Adipocyte (in vitro differentiated cells): ENCODE measurements around the gene WDR74.
A peak's percentile ranks its signal among the peaks of the same experiment; 100 is the strongest.

Source experiments
- DNase-seq: peaks from one replicate; pipeline ENCODE4 v3.0.0-alpha.2; 2015; ENCODE audit warnings: low read depth
- H3K27me3 ChIP-seq: replicated peaks from 2 replicates; pipeline ENCODE4 v1.7.0; 2013; ENCODE audit warnings: mild to moderate bottlenecking, low read length, moderate library complexity; ENCODE audit not compliant: control insufficient read depth, insufficient read depth
- H3K36me3 ChIP-seq: 2 replicates; pipeline ENCODE4 v1.7.0; 2013; ENCODE audit warnings: low read length, mild to moderate bottlenecking, moderate library complexity; ENCODE audit not compliant: control insufficient read depth, insufficient read depth, severe bottlenecking
- H3K4me1 ChIP-seq: 2 replicates; pipeline ENCODE4 v1.7.0; 2013; ENCODE audit warnings: mild to moderate bottlenecking, low read length, moderate library complexity; ENCODE audit not compliant: control insufficient read depth, insufficient read depth
- H3K4me3 ChIP-seq: 2 replicates; pipeline ENCODE4 v1.7.0; 2013; ENCODE audit warnings: mild to moderate bottlenecking, low read length, moderate library complexity
- H3K9ac ChIP-seq: 2 replicates; pipeline ENCODE4 v1.7.0; 2013; ENCODE audit warnings: mild to moderate bottlenecking, low read length, moderate library complexity
- H3K9me3 ChIP-seq: 2 replicates; pipeline ENCODE4 v1.7.0; 2013; ENCODE audit warnings: mild to moderate bottlenecking, low read length, moderate library complexity; ENCODE audit not compliant: control insufficient read depth

The WDR74 gene

DNA sequence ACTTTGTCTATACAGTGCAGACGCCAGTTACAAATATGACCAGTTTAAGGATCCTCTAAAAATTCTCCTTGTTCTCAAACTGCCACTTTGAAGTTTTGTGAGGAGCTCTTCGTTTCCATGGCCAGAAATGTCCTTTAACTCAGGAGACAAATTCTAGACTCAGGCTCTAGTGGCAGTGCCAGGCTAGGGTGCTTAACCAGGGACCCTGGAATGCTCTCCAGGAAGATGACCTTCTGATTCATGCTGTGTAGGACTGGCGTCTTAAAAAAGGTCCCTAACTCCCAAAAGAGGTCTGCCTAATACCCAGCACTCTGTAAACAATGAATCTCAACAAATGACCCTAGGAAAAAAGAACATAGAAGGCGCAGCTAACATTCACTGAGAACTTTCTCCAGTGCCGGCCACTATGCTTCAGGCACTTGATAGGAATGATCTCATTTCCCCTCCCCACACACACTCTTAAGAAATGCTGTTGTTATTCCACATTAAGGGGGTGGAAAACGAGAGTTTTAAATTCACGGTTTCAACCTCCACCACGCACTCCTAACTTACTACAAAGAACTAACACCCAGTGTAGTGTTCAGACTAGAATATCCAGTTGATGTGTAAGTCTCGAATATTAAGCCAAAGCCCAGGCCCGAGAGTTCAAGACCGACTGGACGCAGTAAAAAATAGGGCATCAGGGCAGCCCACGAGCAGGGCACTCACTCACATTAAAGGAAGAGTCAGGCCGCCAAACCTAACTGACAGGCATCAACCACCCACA is 34.9 kb downstream of the WDR74 start:
- H3K27me3 ChIP-seq, result no peaks in the 10 kb centered on the region
- peak overlapping the region; percentile 97 for H3K9ac ChIP-seq
- peak; percentile 66 for DNase-seq
- H3K9me3 ChIP-seq, result no peaks in the 10 kb centered on the region
- H3K36me3 ChIP-seq, result peaks cover 39% of the 10 kb centered on the region
- peaks cover 25% of the 10 kb centered on the region for H3K4me1 ChIP-seq
- H3K4me3 ChIP-seq, result peak overlapping the region; percentile 97

GRCh38 chr11:62801071-62801470 is 38.3 kb downstream of the WDR74 start:
- no peak overlapping the region for H3K4me3 ChIP-seq
- H3K36me3 ChIP-seq, result peaks cover 72% of the 10 kb centered on the region
- H3K9ac ChIP-seq, result peak overlapping the region; percentile 13
- peaks cover 16% of the 10 kb centered on the region for H3K4me1 ChIP-seq
- no peak for DNase-seq
- H3K9me3 ChIP-seq, result no peaks in the 10 kb centered on the region
- H3K27me3 ChIP-seq, result no peaks in the 10 kb centered on the region

DNA sequence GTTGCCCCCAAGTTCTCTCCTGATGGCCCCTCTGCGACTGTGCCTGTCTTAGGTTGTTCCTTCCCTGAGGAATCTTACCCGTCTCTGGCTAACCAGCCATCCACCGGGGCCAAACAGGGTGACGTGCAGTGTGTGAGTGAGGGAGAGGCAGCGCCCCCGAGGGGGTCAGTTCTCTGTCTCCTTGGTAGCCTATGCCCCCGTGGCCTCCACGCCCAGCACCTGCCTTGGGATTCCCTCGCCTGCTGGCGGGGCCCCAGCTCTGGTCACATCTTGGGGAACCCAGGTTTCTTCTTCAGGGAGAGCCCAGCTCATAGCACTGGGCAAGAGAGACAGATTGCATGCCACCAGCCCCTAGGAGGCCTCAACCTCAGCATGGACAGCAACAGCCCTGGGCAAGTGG is 39.9 kb downstream of the WDR74 start:
- H3K9me3 ChIP-seq, result no peaks in the 10 kb centered on the region
- no peak overlapping the region for H3K4me3 ChIP-seq
- H3K36me3 ChIP-seq, result peaks cover 88% of the 10 kb centered on the region
- peaks cover 10% of the 10 kb centered on the region for H3K4me1 ChIP-seq
- no peaks in the 10 kb centered on the region for H3K27me3 ChIP-seq
- no peak overlapping the region for H3K9ac ChIP-seq
- no peak for DNase-seq

DNA sequence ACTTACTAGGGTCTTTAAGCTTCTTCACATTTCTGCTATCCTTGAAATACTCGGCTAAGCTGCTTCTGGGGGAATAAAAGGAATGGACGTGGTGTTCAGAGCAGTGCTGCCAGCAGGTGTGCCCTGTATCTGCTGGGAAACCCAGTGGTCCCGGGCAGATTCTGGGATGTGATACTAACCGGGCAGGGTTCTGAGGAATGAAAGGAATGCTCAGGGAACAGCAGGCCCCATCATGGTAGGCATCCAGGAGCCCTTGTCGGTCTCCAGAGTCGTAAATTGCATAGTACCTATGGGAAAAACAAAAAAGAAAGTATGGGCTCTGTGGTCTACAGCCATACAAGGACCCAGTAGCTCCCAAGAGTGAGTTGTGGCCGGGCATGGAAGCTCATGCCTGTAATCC is 43.1 kb downstream of the WDR74 start:
- peaks cover 89% of the 10 kb centered on the region for H3K36me3 ChIP-seq
- DNase-seq, result no peak
- H3K9me3 ChIP-seq, result no peaks in the 10 kb centered on the region
- H3K27me3 ChIP-seq, result no peaks in the 10 kb centered on the region
- no peak overlapping the region for H3K4me3 ChIP-seq
- H3K9ac ChIP-seq, result no peak overlapping the region
- peaks cover 6% of the 10 kb centered on the region for H3K4me1 ChIP-seq

DNA sequence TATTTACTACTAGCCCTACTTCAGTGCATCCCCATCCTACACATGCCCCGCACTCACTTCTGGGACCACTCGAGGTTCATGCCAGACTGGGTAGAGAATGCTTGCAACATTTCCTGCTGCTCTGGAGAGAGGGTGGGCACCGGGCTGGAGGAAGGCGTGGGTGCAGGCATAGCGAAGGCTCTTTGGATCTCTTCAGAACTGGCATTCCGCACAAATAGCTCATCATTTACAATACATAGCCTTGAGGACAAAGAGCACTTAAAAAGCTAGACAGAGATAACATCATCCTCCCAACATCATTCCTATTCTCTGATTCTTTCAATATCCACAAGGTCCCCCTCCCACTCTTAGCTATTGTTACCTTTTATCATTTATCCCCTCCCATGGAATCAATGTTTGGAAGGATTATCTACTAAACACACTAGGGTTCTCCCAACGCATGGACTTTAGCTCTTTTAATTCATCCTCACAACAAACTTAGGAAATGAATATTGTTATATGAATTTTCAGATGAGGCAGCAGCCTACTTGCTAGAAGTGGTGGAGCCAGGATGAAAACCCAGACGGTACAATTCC is 45.1 kb downstream of the WDR74 start:
- H3K9ac ChIP-seq, result no peak overlapping the region
- H3K4me3 ChIP-seq, result no peak overlapping the region
- DNase-seq, result no peak
- peaks cover 17% of the 10 kb centered on the region for H3K4me1 ChIP-seq
- H3K36me3 ChIP-seq, result peaks cover 83% of the 10 kb centered on the region
- no peaks in the 10 kb centered on the region for H3K27me3 ChIP-seq
- H3K9me3 ChIP-seq, result no peaks in the 10 kb centered on the region

DNA sequence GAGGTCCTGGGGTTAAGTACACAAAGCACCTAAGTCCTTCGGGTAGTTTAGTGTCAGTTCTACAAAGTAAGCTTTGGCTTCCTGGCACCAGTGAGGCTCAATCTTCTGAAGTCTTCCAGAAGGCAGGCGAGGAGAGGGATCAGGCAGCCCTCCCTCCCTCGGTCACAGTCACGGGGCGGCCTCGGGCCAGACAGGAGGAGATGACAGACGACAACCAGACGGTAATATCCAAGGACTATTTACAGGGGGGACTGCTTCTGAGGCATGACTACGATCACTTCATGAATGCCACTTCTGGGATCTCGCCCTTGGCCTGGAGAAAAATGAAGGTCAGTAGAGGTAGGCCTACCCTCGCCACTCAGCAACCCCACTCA is 47.2 kb downstream of the WDR74 start:
- no peak for DNase-seq
- Histone ChIP-seq H3K27me3 (no peaks in the 10 kb centered on the region), H3K9me3 (no peaks in the 10 kb centered on the region), H3K4me3 (peak overlapping the region; percentile 88), H3K4me1 (peaks cover 23% of the 10 kb centered on the region), H3K36me3 (peaks cover 66% of the 10 kb centered on the region), H3K9ac (peak overlapping the region; percentile 93)

- H3K4me1 ChIP-seq, result peaks cover 23% of the 10 kb centered on the region
- no peaks in the 10 kb centered on the region for H3K27me3 ChIP-seq
- H3K4me3 ChIP-seq, result peak within 1 kb of the TSS; percentile 88
- peaks cover 61% of the 10 kb centered on the region for H3K36me3 ChIP-seq
- H3K9ac ChIP-seq, result peak within 1 kb of the TSS; percentile 93
- DNase-seq, result peak; percentile 96
- H3K9me3 ChIP-seq, result no peaks in the 10 kb centered on the region
Measured at GRCh38 chr11:62791501-62792201, 47.7 kb downstream of the WDR74 start, which contains the start of gene TMEM223. TMEM223 (minus strand) TSS chr11:62792006; CDS start chr11:62791994, 12 bp downstream.

DNA sequence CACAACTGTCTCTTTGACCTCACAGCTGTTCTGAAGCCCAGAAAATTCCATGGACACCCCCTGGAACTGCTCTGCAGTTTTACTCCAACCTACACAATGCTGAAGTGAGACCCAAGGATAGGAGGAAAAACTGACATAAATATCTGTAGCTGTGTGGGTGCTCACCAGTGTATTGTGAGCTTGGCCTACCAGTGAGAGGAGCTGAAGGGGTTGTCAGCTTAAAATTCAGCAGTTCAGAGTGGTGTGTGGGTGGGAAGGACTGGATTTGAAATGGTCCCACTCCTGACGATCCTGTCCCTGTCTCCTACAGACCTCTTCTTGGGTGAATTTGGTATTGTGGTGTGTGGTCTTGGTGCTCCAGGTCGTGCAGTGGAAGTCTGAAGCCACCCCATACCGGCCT is 49.8 kb downstream of the WDR74 start:
- Histone ChIP-seq H3K9me3 (no peaks in the 10 kb centered on the region), H3K36me3 (peaks cover 44% of the 10 kb centered on the region), H3K4me3 (no peak overlapping the region)

DNA sequence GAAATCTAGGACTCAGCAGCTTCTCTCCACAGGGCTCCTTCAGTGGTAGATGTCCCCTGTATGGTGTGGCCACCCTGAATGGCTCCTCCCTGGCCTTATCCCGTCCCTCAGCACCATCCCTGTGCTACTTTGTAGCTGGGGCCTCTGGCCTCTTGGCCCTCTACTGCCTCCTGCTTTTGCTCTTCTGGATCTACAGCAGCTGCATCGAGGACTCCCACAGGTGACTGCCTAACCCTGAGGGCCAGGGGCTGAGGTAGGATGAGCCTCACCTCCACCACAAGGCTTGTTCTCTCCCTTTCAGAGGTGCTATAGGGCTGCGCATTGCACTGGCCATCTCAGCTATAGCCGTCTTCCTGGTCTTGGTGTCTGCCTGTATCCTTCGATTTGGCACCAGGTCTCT is 50.4 kb downstream of the WDR74 start:
- no peak overlapping the region for H3K4me3 ChIP-seq
- no peak for DNase-seq
- H3K36me3 ChIP-seq, result peaks cover 38% of the 10 kb centered on the region
- H3K27me3 ChIP-seq, result no peaks in the 10 kb centered on the region
- no peaks in the 10 kb centered on the region for H3K9me3 ChIP-seq
- peak overlapping the region; percentile 23 for H3K9ac ChIP-seq
- peaks cover 31% of the 10 kb centered on the region for H3K4me1 ChIP-seq

More for the DNA sequence above, 49.8 kb downstream of the WDR74 start:
- peaks cover 31% of the 10 kb centered on the region for H3K4me1 ChIP-seq
- DNase-seq, result no peak
- no peak overlapping the region for H3K9ac ChIP-seq
- no peaks in the 10 kb centered on the region for H3K27me3 ChIP-seq

DNA sequence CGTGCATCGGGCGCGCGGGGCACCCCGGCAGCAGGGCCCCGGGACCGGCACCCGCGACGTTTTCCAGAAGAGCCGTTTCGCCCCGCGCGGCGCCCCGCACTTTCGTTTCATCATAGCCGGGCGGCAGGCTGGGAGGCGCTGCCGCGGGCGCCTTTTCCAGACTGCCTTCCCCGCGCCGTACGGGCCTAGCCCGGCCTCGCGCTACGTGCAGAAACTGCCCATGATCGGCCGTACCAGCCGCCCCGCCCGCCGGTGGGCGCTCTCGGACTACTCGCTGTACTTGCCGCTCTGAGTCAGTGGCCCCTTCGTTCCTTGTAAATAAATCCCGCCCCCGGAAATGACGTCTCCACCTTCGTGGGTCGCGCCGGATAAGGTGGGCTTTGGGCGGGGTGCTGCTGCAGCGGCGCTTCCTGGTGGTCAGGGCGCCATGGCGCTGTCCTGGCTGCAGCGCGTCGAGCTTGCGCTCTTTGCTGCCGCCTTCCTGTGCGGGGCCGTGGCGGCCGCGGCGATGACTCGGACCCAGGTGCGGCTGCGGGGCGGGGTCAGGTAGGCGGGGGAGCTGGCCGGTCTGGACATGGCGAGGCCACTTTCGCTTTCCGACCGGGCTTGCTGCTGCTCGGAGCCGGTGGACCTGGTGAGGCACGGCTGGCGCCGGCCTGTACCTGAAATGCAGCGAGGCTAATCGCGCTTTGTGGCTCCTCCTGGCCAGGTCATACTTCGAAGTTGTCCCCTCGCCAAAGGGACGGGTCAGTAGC is 52.2 kb downstream of the WDR74 start, which contains the start of gene TMEM179B:
TSS of gene TMEM179B (plus strand) at position 398 of the 755 bp plus-strand sequence. CDS start at position 428, 30 bp downstream.
- H3K27me3 ChIP-seq, result no peaks in the 10 kb centered on the region
- H3K36me3 ChIP-seq, result peaks cover 30% of the 10 kb centered on the region
- no peaks in the 10 kb centered on the region for H3K9me3 ChIP-seq
- peaks cover 27% of the 10 kb centered on the region for H3K4me1 ChIP-seq
- H3K9ac ChIP-seq, result peak within 1 kb of the TSS; percentile 89
- peak; percentile 100 for DNase-seq
- peak within 1 kb of the TSS; percentile 89 for H3K4me3 ChIP-seq
